WERI-Rb-1 (cell line): ENCODE data around the gene RCBTB2.

Experiments
- DNase-seq: peaks from one replicate; pipeline ENCODE4 v3.0.0-alpha.2; 2020
- H3K27ac ChIP-seq: fragments of 250-450 bp; sonication (Bioruptor Pico); 2 replicates; pipeline ENCODE4 v1.5.1; 2020; ENCODE audit warnings: mild to moderate bottlenecking, moderate library complexity
- H3K27me3 ChIP-seq: fragments of 250-450 bp; sonication (Bioruptor Pico); 2 replicates; pipeline ENCODE4 v1.5.1; 2021; ENCODE audit warnings: mild to moderate bottlenecking, low read depth, moderate library complexity; ENCODE audit not compliant: insufficient read depth, severe bottlenecking
- H3K36me3 ChIP-seq: fragments of 250-450 bp; sonication (Bioruptor Pico); 2 replicates; pipeline ENCODE4 v1.5.1; 2020; ENCODE audit warnings: mild to moderate bottlenecking, moderate library complexity
- H3K4me3 ChIP-seq: 2 replicates; pipeline ENCODE4 v1.5.1; 2011; ENCODE audit warnings: low read depth, mild to moderate bottlenecking, control low read depth, low read length
- H3K9me3 ChIP-seq: fragments of 250-450 bp; sonication (Bioruptor Pico); 2 replicates; pipeline ENCODE4 v1.5.1; 2021; ENCODE audit warnings: mild to moderate bottlenecking, moderate library complexity; ENCODE audit not compliant: severe bottlenecking
- CTCF ChIP-seq: IDR thresholded peaks from 2 replicates; pipeline ENCODE4 v1.5.1; 2011; ENCODE audit warnings: low read depth, mild to moderate bottlenecking, control low read depth, inconsistent platforms, low read length

The RCBTB2 gene

GRCh38 chr13:48487968-48488367 is 44.9 kb downstream of the RCBTB2 start:
- Histone ChIP-seq H3K9me3 (no peaks in the 10 kb centered on the region), H3K36me3 (no peaks in the 10 kb centered on the region), H3K4me3 (no peak overlapping the region), H3K27ac (no peak overlapping the region), H3K27me3 (no peaks in the 10 kb centered on the region)
- DNase-seq = no peak
- TF ChIP-seq CTCF = no peak

- DNase-seq = no peak
- no peak overlapping the region for H3K27ac ChIP-seq
- H3K27me3 ChIP-seq = no peaks in the 10 kb centered on the region
- no peak overlapping the region for H3K4me3 ChIP-seq
- TF ChIP-seq CTCF = no peak
- H3K9me3 ChIP-seq = no peaks in the 10 kb centered on the region
- no peaks in the 10 kb centered on the region for H3K36me3 ChIP-seq
These were observed 46.0 kb downstream of the RCBTB2 start for GRCh38 chr13:48486836-48487235.

- no peaks in the 10 kb centered on the region for H3K27me3 ChIP-seq
- no peaks in the 10 kb centered on the region for H3K9me3 ChIP-seq
- no peak for DNase-seq
- H3K27ac ChIP-seq = no peak overlapping the region
- TF ChIP-seq CTCF = no peak
- no peaks in the 10 kb centered on the region for H3K36me3 ChIP-seq
- no peak overlapping the region for H3K4me3 ChIP-seq
These were observed 46.5 kb downstream of the RCBTB2 start for GRCh38 chr13:48486362-48486761.

- TF ChIP-seq CTCF = no peak
- Histone ChIP-seq H3K4me3 (no peak overlapping the region), H3K9me3 (no peaks in the 10 kb centered on the region), H3K27ac (no peak overlapping the region), H3K36me3 (no peaks in the 10 kb centered on the region), H3K27me3 (no peaks in the 10 kb centered on the region)
- no peak for DNase-seq
These were observed 47.4 kb downstream of the RCBTB2 start for GRCh38 chr13:48485432-48485831.

- H3K4me3 ChIP-seq = no peak overlapping the region
- no peak overlapping the region for H3K27ac ChIP-seq
- no peak for TF ChIP-seq CTCF
- H3K36me3 ChIP-seq = no peaks in the 10 kb centered on the region
- no peak for DNase-seq
- H3K9me3 ChIP-seq = no peaks in the 10 kb centered on the region
- no peaks in the 10 kb centered on the region for H3K27me3 ChIP-seq
These were observed 49.3 kb downstream of the RCBTB2 start for GRCh38 chr13:48483575-48483974.

- H3K36me3 ChIP-seq = no peaks in the 10 kb centered on the region
- no peak for TF ChIP-seq CTCF
- no peaks in the 10 kb centered on the region for H3K9me3 ChIP-seq
- no peak overlapping the region for H3K27ac ChIP-seq
- no peaks in the 10 kb centered on the region for H3K27me3 ChIP-seq
- H3K4me3 ChIP-seq = no peak overlapping the region
- no peak for DNase-seq
These were observed 54.5 kb downstream of the RCBTB2 start for GRCh38 chr13:48478391-48478790.
